GM20431 (cell line): ENCODE results near the gene ASCL2.

Source experiments
- in situ Hi-C: fragments of 300-500 bp; cut with MseI, MboI; formaldehyde crosslinking; loops from one replicate; pipeline ENCODE4 v1.15.0; 2020; ENCODE audit warnings: low sequenced_read_pairs; ENCODE audit not compliant: unreplicated experiment

Gene ASCL2

DNA sequence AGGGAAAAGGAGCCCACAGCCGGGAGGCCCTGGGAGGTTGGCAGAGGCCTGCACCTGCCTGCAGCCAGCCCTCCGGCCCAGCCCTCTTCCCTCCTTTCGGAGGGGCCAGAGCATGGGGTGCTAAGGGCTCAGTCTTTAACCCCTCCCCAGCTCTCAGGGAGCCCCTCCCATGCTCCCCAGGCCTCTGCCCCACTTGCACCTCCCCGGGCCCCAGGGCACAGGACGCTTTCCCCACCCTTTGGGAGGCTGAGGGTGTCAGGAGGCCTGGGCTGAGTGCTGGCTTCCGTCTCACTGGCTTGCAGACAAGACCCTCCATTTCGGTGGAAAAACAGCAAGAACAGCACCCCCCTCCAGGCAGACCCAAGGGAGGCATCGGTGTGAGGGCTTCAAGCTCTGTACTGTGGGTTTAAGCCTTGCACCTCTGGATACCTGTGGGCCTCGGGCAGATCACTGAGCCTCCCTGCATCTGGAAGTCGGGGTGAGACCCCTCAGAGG lies 7.3 kb downstream of the ASCL2 start:
- in situ Hi-C loops = no loop called here

DNA sequence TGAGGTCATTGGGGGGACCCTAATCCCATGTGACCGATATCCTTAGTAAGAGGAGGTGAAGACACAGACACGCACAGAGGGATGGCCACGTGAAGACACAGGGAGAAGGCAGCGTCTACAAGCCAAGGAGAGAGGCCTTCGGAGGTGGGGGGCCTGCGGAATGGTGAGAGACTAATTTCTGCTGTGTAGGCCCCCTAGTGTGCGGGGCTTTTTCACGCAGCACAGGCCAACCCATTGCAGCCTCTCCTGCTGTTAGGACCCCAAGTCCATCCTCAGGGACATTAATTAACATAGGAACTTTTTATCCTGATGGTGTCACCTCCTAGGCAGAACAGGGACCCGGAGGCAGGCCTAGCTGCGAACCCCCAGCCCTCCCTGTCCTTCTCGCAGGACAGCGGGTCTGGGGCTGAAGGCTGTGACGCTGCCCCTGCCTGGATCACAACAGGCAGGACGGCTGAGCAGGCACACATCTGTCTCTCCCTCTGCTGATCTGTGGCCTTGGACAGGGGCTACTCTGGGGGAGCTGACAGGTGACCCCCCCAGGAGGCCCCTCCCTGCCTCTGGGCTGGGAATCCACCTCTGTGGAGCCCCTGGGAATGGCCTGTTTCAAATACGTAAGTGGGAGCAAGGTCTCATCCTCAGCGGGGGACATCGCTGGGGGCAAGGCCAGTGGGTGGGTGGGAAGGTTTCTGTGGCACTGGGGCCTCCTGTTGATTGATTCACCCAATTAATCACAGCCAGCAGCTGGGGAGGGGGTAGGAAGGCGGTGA lies 7.9 kb downstream of the ASCL2 start:
- in situ Hi-C loops = no loop called here

DNA sequence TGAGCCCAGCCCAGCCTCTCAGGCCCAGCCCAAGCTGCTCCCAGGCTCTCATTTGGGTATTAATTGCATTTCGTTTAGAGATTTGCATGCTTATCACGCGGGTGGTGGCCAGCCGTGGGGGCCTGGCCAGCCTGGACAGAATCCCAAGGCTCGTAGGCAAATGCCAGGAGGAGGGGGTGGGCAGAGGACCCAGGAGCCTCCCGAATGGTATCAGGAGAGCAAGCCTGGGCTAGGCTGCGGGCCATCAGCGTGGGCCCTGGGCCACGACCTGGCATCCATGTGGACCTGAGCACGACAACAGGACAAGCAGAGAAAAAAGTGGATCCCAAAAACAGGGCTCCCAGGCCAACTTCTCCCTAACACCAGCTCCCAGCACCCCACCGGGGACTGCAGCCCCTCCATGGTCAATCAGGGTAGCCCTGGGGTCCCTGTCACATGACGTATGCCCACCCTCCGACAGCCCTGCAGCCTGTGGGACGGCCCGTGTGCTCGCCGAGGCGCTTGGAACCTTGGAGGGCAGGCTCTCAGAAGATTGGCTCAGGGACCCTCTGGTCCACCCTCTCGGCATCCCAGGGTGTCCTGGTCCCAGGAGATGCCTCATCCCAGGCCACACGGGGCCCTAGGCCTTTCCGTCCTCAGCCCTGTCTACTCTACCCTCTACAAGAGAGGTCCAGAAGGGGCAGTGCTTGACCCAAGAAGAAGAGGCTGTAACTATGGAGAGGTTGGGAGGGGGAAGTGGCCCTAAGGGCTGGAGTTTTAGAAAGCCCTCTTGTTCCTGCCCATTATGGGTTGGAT lies 8.8 kb downstream of the ASCL2 start:
- in situ Hi-C loops = no loop called here

DNA sequence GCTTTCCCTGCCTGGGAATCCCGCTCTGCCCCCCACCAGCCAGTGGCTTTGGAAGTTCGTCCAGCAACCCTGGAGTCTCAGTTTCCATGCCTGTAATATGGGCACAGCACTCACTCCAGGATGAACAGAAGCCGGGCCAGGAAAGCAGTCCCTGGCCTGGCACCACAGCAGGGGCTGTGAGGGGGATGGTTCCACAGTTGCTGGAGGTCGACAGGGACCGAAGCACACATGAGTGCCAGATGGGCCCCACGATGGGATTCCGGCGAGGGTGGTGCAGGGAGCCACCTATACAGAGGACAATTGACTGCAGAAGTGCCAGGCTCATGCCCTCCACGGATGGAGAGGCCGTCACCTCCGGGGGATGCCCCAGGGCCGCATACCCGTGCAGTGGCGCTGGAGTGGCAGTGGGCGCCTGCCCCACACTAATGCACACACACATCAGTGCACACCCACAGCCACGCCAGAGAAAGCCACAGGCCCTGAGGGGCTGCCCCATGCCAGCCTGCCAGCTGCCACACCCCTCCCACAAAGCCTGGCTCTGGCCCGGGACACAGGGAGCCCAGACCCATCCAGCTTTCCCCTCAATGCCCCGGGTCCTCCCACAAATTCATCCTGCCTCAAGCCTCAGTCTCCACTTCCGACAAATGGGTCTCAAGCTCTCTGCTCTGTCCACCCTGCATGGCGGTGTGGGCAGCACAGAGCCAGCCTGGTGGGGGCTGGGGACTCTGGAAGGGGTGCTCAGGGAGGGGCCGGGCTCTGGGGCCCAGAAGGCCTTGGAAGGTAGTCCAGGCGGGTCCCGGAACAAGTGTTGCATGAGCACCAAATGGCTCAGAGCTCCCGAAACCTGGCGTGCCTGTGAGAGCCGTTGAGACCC lies 9.7 kb downstream of the ASCL2 start:
- in situ Hi-C loops = no loop called here

DNA sequence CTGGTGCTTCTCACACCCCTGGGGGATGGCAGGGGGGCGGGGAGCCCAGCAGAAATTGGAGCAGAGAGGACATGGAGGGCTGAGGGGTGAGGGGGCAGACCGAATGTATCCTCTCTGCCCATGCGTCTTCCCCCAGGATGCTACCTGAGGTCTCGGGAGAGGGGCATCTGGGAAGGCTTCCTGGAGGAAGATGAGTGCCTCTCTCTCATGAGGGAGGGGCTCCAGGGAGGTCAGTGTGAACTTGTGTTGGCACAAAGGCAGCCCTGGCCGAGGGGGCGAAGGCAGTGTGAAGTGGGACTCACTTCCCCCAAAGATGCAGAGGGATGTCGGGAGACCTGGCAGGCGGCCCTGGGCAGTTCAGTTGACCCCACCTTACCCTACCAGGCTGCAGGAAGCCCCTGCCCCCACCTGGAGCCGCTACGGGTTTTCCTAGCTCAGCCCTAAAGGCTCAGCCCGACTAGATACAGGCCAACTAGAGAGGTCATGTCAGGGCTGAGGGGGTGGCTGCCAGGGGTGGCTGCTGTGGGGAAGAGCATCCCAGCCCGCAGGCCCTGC lies 10.4 kb downstream of the ASCL2 start:
- in situ Hi-C loops = no loop called here

DNA sequence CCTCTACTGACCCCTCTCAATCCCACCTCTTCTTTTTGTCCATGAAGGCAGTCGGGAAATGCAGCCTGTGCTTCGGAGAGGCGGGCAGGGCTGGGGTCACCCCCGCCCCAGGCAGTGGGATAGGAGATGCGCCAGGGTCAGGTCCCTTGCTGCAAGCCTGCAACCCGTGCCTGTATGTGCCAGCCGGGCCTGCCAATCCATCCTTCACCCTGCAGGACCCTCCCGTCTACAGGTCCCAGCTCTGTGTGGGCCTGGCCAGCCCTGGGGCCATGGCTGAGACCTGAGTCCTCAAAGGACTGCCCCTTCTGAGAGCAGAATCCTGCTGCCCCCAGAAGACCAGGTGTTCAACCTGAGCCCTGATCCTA lies 10.9 kb downstream of the ASCL2 start:
- in situ Hi-C loops = no loop called here

DNA sequence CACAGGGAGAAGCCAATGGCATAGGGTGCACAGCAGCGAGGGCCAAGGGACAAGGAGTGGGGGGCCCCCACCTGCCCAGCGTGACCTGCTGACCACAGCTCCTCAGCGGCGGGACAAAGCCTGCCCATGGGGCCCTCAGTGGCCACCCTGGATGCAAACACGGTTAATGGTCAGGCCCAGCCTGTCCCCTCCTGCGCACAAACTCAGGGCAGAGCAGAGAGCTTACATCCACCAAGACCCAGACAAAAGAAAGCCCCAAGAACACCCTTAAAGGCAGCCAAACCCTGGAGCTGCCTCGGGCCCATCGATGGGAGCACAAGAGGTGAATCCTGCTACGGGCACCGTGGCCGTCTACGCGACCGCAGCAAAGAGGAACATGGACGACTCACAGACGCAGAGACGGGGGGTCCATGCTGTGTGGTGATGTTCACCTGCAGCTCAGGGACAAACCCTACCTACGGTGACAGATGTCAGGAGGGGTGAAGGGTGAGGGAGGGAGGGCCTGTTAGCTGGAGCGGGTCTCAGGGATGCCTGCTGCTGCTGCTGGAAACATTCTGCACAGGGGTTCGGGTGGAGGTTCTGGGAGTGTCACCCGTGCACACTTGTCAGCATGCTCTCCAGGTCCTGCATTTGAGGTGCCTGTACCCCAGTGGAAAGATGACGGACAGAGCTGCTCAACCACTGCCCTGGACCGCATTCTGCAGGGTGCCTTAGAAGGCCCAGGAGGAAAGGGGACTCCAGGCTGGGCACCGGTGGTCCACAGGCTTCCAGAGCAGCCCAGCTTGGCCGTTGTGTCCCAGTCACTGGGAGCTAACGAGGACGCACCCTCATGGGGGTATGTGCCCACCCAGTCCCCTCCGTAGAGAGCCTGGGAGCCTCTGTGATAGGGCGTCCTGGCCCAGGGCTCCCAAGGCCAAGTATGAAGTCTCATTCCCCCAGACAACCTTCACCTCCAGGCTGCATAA lies 11.6 kb downstream of the ASCL2 start:
- in situ Hi-C loops = no loop called here

DNA sequence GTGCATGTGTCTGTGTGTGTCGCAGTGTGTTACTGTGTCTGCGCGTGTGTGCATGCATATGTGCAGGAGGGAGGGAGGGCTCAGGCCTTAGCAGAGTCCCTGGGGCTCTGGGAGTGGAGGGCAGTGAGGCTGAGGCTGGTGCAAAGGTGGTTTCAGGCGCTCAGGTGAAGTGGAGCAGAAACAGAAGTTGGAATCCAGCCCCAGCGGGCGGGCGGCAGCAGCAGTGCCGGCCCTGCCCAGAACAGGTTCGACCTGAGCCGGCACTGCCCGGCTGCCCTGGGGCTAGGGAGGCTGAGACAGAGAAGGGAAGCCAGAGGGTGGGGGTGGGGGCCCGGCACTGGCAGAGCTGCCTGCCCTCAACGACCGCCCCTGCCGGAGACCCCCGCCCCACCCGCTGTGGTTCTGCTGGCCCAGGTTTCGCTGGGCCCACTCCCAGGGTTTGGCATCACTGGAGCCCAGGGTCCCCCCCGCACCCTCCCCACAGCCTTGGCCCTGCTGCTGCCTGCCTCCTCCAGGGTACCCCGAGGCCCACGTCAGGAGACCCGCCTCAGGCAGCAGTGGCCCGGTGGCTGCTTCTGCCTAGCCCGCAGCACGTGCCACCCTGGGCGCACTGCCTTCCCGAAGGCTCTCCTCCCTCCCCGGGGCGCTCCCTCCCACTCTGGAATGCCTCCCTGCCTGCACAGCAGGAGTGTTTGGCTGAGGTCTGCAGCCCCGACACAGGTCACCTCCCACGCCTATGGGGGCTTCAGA lies 13.3 kb downstream of the ASCL2 start:
- in situ Hi-C loops = no loop called here

DNA sequence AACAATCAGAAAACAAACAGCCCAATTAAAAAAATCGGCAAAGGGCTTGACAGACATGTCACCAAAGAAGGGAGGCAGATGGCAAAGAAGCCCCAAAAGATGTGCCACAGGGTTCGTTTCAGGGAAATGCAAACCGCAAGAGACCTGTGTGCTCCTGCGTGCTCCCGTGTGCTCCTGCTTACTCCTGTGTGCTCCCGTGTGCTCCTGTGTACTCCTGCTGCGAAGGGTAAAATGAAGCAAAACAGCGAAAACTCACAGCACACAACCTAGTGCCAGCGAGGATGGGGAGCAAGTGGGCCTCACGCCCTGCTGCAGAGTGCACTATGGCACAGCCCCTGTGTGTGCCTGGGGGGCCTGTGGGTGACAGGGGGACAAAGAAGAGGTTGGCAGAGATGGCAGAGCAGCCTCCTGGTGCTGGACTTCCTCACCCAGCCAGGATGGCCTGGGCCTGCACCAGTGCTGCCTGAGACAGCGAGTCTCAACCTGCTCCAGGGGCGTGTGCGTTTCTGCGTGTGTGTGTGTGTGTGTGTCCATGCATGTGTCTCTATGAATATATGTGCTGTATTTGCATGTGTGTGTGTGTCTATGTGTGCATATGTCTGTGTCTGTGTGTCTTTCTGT lies 14.0 kb downstream of the ASCL2 start:
- in situ Hi-C loops = no loop called here

DNA sequence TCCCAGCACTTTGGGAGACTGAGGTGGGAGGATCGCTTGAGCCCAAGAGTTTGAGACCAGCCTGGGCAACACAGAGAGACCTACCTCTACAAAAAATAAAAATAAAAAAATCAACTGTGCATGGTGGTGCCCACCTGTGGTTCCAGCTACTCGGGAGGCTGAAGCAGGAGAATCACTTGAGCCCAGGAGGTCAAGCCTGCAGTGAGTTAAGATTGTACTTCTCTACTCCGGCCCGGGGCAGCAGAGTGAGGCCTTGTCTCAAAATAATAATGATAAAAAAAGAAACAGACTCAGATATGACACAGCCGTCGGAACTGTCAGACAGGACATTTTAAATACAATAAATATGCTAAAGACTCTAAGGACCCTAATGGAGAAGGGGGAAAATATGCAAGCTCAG lies 18.4 kb downstream of the ASCL2 start:
- in situ Hi-C loops = no loop called here

DNA sequence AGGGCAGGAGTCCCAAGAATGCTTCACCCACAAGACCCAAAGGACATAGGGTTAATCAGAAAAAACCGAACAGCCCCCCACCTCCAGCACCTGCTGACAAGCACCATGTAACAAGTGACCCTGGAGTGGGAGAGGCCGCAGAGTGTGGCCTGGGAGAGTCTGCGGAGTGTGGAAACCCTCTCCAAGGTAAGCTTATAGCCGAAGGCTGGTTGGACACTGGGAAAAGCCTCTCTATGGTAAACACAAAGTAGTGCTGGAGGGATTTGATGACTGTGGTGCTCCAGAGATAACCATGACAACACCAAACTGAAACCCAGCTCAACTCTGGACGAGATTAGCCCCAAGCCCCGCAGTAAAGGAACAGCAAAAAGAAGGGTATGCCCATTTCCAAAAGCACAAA lies 19.2 kb downstream of the ASCL2 start:
- in situ Hi-C loops = no loop called here

DNA sequence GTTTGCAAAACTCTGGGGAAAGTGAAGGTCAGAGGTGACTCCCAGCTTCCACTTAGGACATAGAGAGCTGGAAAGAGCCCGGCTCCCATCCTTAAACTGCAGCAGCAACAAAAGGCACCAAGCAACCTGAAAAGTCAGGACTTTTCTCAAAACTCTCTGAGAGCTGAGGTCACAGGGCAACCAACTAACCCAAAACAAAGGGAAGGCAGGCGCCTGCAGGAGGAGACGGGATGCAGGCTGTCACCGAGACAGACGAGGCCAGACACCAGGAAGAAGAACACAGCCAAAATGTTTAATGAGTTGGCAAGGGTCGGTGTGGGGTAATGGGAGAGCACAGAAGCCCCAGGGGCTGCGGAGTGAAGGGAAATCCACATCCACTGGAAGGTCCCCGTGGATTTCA lies 19.9 kb downstream of the ASCL2 start:
- in situ Hi-C loops = no loop called here

DNA sequence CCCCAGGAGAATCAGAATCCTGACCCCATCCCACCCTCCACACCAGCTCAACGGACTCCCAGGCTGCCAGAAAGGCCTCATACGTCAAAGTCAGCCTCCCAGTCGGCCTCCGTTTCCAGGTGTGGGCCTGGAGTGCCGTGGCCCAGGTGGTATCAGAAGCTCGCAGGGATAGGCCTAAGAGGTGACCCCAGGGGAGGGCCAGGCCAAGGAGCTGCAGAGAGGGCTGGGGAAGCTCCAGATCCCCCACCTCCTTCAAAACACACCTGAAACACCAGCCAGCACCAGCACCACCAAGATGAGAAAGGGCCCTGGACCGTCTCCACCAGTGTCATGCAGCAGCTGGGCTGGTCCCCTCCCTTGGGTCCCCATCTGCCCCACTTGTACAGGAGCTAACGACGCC lies 20.3 kb downstream of the ASCL2 start:
- in situ Hi-C loops = no loop called here

DNA sequence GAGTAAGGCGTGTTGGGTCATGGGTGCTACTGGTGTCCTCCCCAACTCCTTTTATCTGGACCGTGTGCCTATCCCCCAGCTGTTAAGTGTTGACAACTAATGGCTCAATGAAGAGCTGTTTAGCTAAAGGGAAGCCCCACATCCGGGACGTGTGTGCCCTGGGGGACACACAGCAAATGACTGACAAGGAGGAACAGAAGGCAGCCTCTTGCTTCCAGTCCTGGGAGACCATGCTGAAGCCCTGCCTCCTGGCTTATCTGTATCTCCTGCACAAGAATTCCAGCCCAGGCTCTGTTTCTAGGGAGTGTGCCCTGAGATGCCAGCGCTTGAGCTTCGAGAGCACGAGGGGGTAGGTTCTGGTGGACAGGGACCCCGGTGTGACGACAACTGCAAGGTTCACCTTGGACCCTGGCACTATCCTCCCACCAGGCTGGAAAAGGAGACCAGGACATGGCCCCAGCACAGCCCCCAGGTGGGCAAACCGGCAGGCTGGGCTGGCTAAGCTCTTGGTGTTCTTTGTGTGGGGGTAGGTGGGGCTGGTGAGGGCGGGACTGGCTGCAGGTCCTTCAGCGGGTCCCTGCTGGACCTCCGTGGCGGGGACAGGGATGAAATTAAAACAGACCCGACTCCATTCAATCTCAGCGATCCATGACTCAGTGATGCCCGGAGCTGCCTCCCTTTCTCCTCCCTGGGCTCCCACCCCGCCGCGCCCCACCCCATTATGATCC lies 21.0 kb downstream of the ASCL2 start:
- in situ Hi-C loops = no loop called here

DNA sequence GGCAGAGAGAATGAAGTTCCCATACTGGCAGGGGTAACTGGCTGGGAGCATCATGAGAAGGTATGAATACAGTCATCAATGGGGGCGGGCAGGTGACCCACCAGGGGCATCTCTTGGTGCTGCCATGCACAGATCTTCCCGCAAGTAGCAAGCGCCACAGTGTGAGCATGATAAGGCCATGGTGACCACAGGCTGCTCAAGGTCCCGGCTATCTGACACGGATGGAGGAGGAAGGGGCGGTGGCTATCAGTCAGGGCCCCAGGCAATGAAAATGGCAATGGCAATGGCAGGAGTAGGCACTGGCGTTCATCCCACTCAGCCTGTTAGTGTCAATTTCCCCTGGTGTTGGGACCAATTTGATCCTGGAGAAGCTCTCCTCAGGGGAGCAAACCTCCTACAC lies 21.6 kb downstream of the ASCL2 start:
- in situ Hi-C loops = no loop called here

DNA sequence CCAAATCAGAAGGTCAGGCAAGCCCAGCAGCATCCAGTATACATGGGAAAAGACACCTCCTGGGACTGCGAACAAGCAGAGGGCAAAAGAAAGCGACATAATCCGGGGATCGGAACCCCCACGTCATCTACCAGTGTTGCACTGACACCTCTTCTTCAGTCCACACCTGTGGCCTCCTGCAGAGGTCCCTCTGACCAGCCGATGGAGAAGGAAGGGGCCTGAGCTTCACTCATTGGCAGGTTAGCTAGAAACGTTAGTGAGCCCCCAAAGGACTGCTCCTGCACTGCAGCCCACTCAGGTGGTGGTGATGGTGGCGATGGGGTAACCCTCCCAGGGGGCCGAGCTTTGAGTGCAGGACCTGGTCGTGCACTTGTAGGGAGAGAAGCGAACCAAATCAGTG lies 22.1 kb downstream of the ASCL2 start:
- in situ Hi-C loops = no loop called here

DNA sequence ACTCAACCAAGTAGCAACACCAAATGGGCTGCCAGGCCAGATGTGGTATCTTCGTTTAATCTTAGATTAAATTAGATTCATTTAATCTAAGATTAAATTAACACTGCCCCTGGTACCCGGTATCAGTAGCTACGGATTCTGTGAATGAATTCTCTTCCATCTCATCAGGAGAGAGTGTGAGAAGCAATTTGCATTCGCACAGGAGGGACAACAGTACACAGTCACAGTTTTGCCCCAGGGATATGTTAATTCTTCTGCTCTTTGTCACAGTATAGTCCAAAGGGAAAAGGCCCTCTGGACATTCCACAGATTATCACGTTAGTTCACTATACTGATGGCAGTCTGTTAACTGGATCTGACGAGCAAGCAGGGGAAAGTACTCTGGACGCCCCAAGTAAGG lies 22.9 kb downstream of the ASCL2 start:
- in situ Hi-C loops = no loop called here
